ENCODE measurements around the gene CXCR1. TPM values are rescaled to one million over a fixed set of nuclear protein-coding genes. Genes with fewer than 3 reads are reported as not detected.

The CXCR1 gene
- 5.3 TPM for total RNA-seq
- long read RNA-seq, partial matches to known transcripts = 0 of 1 reads
- long read RNA-seq, other reads (novel, unspliced or antisense) = 0 of 1 reads

DNA sequence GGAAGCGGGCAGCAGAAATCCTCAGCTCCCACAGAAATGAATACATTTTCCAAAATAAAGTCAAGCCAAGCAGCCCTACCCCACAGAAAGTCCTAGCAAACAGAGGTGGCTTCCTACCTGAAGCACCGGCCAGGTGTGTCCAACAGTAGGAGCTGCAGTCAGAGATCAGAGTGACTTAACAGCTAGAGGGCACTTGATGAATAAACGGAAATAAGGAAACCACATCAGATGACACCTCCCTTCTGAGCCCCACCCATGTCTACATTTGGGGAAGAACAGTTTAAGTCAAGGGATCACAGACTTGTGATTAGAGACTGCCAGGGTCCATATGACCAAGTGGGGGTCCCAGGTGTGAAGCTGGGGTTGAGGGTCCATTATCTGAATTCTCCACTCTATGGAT, at the start of gene CXCR1:
TSS of gene CXCR1 (minus strand) at position 172 of the 400 bp plus-strand sequence. CDS start 1,751 bp downstream, outside the sequence.
- Histone ChIP-seq H3K4me1 (peaks cover 4% of the 10 kb centered on the region), H3K27ac (no peak within 1 kb of the TSS)
- intact Hi-C loops (cut with DNase I) = no loop called here

DNA sequence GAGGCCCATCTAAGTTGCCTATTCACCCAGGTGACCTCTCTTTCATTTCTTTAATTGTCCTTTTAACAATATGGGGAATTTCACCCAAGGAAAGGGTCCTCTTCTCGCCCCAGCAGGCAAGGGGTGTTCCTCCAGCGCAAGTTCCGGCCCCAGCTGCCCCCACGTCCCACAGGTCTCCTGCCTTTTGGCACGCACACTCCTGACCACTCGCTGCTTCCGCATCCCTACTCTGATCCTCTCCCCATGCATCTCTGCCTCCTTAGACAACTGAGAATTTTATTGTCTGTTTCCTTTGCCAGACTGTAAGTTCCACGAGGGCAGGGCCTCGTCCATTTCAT, 49.5 kb upstream of the CXCR1 start:
- peaks cover 4% of the 10 kb centered on the region for H3K36me3 ChIP-seq
- TF ChIP-seq, protein P1, sequence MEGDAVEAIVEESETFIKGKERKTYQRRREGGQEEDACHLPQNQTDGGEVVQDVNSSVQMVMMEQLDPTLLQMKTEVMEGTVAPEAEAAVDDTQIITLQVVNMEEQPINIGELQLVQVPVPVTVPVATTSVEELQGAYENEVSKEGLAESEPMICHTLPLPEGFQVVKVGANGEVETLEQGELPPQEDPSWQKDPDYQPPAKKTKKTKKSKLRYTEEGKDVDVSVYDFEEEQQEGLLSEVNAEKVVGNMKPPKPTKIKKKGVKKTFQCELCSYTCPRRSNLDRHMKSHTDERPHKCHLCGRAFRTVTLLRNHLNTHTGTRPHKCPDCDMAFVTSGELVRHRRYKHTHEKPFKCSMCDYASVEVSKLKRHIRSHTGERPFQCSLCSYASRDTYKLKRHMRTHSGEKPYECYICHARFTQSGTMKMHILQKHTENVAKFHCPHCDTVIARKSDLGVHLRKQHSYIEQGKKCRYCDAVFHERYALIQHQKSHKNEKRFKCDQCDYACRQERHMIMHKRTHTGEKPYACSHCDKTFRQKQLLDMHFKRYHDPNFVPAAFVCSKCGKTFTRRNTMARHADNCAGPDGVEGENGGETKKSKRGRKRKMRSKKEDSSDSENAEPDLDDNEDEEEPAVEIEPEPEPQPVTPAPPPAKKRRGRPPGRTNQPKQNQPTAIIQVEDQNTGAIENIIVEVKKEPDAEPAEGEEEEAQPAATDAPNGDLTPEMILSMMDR (IDR thresholded peaks at IDR 0.05) = no peak
- H3K4me3 ChIP-seq = peak overlapping the region; percentile 96
- no peak for DNase-seq
- intact Hi-C loops (cut with DNase I) = no loop called here
- H3K4me1 ChIP-seq = peaks cover 37% of the 10 kb centered on the region
- H3K27me3 ChIP-seq = no peaks in the 10 kb centered on the region
- H3K27ac ChIP-seq = peak overlapping the region; percentile 95
- no peaks in the 10 kb centered on the region for H3K9me3 ChIP-seq
- no peak for ATAC-seq

More for the DNA sequence above, at the start of gene CXCR1:
- TF ChIP-seq, protein P1 (IDR thresholded peaks at IDR 0.05) = no peak
- Histone ChIP-seq H3K9me3 (no peaks in the 10 kb centered on the region), H3K27me3 (no peaks in the 10 kb centered on the region), H3K36me3 (no peaks in the 10 kb centered on the region), H3K4me3 (no peak within 1 kb of the TSS)
- no peak for DNase-seq
- peak; percentile 72 for ATAC-seq

DNA sequence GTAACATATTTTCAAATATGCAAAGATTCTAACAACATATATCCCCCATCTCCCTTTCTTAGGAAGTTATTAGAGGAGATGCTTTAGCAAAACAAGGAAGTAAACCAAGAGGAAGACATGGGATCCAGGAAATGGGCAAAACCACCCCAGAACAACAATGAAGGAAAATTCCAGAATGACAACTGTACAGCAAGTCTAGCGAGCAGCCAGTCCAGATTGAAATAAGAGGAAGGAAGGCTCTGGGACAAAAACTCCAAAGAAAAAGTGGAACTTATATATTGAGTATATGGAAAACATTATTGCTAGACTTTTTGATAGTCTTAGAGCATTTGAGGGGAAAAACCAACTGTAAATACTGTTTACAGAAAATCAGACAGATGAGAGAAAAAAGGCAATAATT, 47.4 kb upstream of the CXCR1 start:
- H3K9me3 ChIP-seq = no peaks in the 10 kb centered on the region
- no peaks in the 10 kb centered on the region for H3K27me3 ChIP-seq
- H3K4me3 ChIP-seq = no peak overlapping the region
- TF ChIP-seq, protein P1 (IDR thresholded peaks at IDR 0.05) = no peak
- no peak overlapping the region for H3K27ac ChIP-seq
- H3K4me1 ChIP-seq = peaks cover 15% of the 10 kb centered on the region
- intact Hi-C loops (cut with DNase I) = no loop called here
- DNase-seq (no peak), ATAC-seq (no peak)
- no peaks in the 10 kb centered on the region for H3K36me3 ChIP-seq

DNA sequence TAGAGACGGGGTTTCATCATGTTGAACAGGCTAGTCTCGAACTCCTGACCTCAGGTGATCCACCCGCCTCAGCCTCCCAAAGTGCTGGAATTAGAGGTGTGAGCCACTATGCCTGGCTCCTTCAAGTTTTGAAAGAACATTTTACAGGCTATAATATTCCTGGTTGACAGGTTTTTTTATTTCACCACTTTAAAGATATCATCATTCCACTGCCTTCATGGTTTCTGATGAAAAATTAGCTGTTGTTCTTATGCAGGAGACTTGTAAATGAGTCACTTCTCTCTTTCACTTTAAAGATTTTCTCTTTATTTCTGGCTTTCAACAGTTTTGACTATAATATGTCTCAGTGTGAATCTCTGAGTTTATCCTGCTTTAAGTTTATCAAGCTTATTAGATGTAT, 42.3 kb upstream of the CXCR1 start:
- Histone ChIP-seq H3K4me3 (no peak overlapping the region), H3K36me3 (no peaks in the 10 kb centered on the region), H3K4me1 (no peaks in the 10 kb centered on the region), H3K27ac (no peak overlapping the region), H3K9me3 (no peaks in the 10 kb centered on the region), H3K27me3 (no peaks in the 10 kb centered on the region)
- TF ChIP-seq, protein P1 (IDR thresholded peaks at IDR 0.05) = no peak
- intact Hi-C loops (cut with DNase I) = no loop called here
- DNase-seq (no peak), ATAC-seq (no peak)

DNA sequence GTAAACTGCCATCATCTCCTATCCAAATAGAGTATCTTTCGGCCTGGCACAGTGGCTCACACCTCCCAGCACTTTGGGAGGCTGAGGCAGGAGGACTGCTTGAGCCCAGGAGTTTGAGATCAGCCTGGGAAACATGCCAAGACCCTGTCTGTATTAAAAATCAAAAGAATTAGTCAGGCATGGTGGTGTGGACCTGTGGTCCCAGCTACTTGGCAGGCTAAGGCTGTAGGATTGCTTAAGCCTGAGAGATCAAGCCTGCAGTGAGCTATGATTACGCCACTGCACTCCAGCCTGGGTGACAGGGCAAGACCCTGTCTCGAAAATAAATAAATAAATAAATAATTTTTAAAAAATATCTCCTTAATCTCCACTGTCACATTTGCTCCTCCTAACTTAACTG, 35.5 kb upstream of the CXCR1 start:
- Histone ChIP-seq H3K27ac (no peak overlapping the region), H3K9me3 (no peaks in the 10 kb centered on the region), H3K27me3 (no peaks in the 10 kb centered on the region), H3K4me3 (no peak overlapping the region), H3K4me1 (no peaks in the 10 kb centered on the region), H3K36me3 (no peaks in the 10 kb centered on the region)
- TF ChIP-seq, protein P1 (IDR thresholded peaks at IDR 0.05) = no peak
- intact Hi-C loops (cut with DNase I) = no loop called here
- no peak for ATAC-seq
- DNase-seq = no peak

DNA sequence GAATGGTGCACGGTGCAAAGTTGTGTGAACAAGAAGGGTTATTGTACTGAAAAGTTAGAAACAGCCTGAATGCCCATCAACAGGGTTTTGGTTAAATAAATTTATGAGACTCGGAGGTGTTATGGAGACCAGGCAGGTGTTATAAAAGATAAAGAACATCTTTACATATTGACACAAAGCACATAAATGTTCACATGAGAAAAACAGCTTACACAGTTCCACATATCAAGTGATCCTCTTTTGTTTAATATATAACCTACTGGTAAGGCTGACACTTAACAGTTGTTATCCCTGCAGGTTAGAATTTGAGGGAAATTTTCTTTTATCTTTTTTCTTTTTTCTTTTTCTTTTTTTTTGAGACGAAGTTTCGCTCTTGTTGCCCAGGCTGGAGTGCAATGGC, 30.2 kb upstream of the CXCR1 start:
- intact Hi-C loops (cut with DNase I) = no loop called here
- Histone ChIP-seq H3K27ac (no peak overlapping the region), H3K4me3 (no peak overlapping the region), H3K27me3 (no peaks in the 10 kb centered on the region), H3K4me1 (no peaks in the 10 kb centered on the region), H3K36me3 (no peaks in the 10 kb centered on the region), H3K9me3 (no peaks in the 10 kb centered on the region)
- no peak for DNase-seq
- TF ChIP-seq, protein P1 (IDR thresholded peaks at IDR 0.05) = no peak
- ATAC-seq = no peak

All from upper lobe of right lung (tissue), 1 donor.